AG08395 (cell line): Measurements from ENCODE around the gene MICALL2.

Experiments used
- DNase-seq: peaks from one replicate; pipeline ENCODE4 v3.0.0; 2012; ENCODE audit warnings: mixed read lengths, low spot score

The MICALL2 gene

GRCh38 chr7:1415389-1415990 is 43.8 kb downstream of the MICALL2 start:
- no peak for DNase-seq

GRCh38 chr7:1413936-1414639 is 45.2 kb downstream of the MICALL2 start:
- DNase-seq: no peak

GRCh38 chr7:1412322-1413261 is 46.7 kb downstream of the MICALL2 start:
- DNase-seq: peak; percentile 97

GRCh38 chr7:1411414-1411813 is 47.9 kb downstream of the MICALL2 start:
- no peak for DNase-seq

- no peak for DNase-seq
Measured at GRCh38 chr7:1410992-1411391, 48.3 kb downstream of the MICALL2 start.

- no peak for DNase-seq
Measured at GRCh38 chr7:1409555-1409954, 49.7 kb downstream of the MICALL2 start.

DNA sequence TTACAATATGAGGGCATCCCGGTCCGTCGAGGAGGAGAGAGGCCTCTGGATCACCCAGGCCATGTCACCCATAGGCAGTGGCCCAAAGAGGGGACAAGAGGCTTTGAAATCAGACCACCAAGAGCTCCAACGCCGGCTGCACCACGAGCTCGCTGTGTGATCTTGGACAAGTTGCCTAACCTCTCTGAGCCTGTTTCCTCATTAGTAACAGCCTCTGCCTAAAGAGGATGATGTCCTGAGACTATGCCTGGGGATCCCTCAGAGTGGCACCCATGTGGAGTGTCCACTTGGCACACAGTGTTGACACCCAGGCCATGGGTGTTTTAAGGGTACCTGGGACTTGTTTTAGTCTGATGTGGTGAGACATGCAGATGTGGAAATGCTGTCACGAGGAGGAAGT is 50.8 kb downstream of the MICALL2 start:
- no peak for DNase-seq

- no peak for DNase-seq
Measured at GRCh38 chr7:1407892-1408291, 51.4 kb downstream of the MICALL2 start.

DNA sequence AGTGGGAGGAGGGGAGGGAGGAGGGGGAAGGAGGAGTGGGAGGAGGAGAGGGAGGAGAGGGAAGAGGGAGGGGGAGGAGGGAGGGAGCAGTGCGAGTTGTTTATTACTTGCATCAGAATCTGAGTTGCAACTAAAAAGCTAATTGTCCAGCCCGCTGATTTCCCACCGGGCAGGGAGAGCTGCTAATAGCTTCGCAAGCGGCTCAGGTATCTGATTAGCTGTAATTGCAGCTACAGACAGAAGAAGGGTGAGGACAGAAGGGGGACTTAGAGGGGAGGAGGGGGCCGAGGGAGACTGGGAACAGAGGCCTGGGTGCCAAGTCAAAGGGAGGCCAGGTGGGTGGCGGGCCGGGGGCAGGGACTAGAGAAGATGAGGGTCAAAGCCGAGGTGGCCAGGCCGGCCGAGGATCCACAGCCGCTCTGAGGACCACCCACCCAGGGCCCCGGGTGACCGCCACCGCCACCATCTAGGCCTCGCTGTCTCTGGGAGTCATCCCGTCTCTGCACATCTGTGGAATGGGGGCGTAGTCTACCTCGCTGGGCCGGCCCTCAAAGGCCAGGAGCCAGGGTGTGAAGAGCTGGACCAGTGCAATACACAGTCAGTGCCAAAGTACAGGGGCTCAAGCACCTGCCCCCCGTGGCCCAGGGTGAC is 54.2 kb downstream of the MICALL2 start:
- DNase-seq: no peak

GRCh38 chr7:1404460-1404809 is 54.8 kb downstream of the MICALL2 start:
- DNase-seq: no peak

GRCh38 chr7:1403638-1404459 is 55.4 kb downstream of the MICALL2 start:
- DNase-seq: peak; percentile 40

- DNase-seq: no peak
Measured at GRCh38 chr7:1402791-1403637, 56.3 kb downstream of the MICALL2 start.

- no peak for DNase-seq
Measured at GRCh38 chr7:1402110-1402790, 57.0 kb downstream of the MICALL2 start.

- DNase-seq: no peak
Measured at GRCh38 chr7:1401011-1401410, 58.3 kb downstream of the MICALL2 start.

- DNase-seq: no peak
Measured at GRCh38 chr7:1400371-1400770, 58.9 kb downstream of the MICALL2 start.

DNA sequence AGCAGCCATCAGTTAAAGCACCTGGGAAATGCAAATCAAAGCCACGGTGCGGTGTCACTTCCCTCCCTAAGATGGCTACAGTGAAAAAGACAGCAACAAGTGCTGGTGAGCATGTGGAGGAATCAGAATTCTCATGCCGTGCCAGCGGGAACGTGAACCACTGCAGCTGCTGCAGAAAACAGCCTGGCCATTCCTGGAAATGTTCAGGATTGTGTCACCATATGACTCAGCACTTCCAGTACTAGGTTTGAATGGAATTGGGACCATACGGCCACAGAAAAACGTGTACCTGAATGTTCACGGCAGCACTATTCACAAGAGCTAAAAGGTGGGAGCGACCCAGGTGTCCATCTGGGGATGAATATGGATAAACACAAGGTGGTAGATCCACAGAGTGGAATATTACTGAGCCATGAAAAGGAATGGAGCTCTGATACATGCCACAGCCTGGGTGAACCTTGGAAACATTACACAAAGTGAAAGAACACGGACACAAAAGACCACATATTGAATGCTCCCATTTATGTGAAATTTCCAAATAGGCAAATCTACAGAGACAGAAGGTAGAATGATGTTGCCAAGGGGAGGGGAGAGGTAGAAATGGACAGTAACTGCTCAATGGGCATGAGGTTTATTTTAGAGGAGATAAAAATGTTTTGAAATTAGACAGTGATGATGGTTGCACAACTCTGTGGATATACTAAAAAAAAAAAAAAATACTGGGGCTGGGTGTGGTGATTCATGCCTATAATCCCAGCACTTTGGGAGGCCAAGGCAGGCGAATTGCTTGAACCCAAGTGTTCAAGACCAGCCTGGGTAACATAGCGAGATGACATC is 61.6 kb downstream of the MICALL2 start:
- peak; percentile 48 for DNase-seq

DNA sequence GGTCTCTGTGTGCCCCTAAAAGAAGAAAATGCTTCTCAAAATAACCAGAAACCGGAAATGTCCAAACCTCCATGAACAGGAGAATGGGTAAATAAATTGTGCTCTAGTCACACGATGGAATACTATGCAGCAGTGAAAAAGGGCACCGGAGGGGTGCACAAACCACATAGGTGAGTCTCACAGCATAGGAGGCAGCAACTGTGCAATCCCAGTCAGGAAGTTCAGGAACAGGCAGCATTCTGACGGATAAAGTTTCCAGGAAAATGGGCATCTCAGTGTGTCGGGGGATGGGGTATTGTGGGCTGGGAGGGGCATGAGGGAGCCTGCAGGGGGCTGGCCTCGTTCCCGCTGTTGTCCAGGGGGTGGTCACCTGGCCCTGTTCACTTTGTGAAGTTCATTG is 63.1 kb downstream of the MICALL2 start:
- DNase-seq: no peak

DNA sequence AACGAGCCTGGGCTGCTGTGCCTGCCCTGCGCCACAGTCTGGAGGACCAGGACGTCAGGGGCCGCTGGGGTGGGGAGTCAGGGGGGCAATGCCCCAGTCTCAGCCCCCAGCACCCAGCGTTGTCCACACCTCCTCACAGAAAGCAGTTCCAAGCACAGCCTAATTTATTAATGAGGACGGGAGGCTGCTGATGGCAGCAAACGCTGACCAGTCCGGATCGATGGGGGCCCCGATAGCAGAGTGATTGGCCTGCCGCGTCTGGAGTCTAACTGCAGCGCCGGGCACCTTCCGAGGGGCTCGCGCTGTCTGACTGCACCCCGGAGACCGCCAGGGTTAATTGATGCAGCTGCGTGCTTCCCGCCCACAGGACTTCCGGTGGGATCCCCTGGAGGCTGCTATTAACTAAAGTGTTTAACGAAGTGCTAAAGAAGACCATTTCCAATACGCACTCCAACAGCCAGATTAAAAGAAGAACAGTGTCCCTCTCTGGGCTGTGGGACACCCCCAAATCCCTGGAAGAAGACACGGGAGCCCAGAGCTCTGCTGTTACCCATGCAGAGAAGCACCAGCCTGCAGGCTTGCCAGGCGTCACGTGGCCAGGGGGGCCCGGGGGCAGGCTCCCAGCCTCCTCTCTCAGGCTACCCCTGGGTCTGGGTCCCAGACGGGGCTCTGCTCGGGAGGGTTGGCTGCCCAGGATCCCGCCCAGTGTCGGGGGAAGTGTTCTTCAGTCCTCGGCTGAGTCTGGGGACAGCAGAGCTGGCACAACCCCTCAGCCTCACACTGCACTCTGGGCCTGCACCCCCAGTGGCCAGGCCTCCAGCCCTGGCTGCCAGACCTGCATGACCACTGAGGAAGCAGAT is 63.8 kb downstream of the MICALL2 start:
- no peak for DNase-seq
